Progenitor cell of endocrine pancreas (in vitro differentiated cells): Measurements from ENCODE around the gene DHX30. TPM values are rescaled to one million over a fixed set of nuclear protein-coding genes. Genes with fewer than 3 reads are reported as not detected.
"Not testable (repeated sequence)": the region's sequence is repeated elsewhere in the genome, so short reads cannot be mapped to it uniquely, and the experiment has no call there.

Experiments
- DNase-seq: peaks from one replicate; pipeline ENCODE4 v3.0.0; 2021; ENCODE audit warnings: low spot score; ENCODE audit not compliant: unreplicated experiment
- H3K27ac Mint-ChIP-seq: 2 replicates; pipeline ENCODE4 v1.8.0; 2021; ENCODE audit warnings: mild to moderate bottlenecking, moderate library complexity, mixed read lengths
- H3K27me3 Mint-ChIP-seq: 2 replicates; pipeline ENCODE4 v1.8.0; 2021; ENCODE audit warnings: mixed read lengths
- H3K36me3 Mint-ChIP-seq: 2 replicates; pipeline ENCODE4 v1.8.0; 2022; ENCODE audit warnings: mixed read lengths; ENCODE audit not compliant: insufficient read depth
- H3K4me1 Mint-ChIP-seq: 2 replicates; pipeline ENCODE4 v1.8.0; 2021; ENCODE audit warnings: low read depth, mixed read lengths
- H3K4me3 Mint-ChIP-seq: 2 replicates; pipeline ENCODE4 v1.8.0; 2021; ENCODE audit warnings: low read depth, mild to moderate bottlenecking, moderate library complexity, mixed read lengths
- H3K9me3 Mint-ChIP-seq: 2 replicates; pipeline ENCODE4 v1.8.0; 2021; ENCODE audit warnings: low read depth, mixed read lengths
- CTCF ChIP-seq: fragments of 200-600 bp; sonication (generic); IDR thresholded peaks from one replicate; pipeline ENCODE4 v1.5.0; 2021; ENCODE audit warnings: antibody characterized with exemption, mild to moderate bottlenecking; ENCODE audit not compliant: unreplicated experiment
- total RNA-seq: library from RNA; stranded (reverse); gene quantifications from 2 replicates; pipeline ENCODE4 v1.2.1, GENCODE V29; 2021

The DHX30 gene
- total RNA-seq, 1 donor from 2014 or later: 130 TPM

GRCh38 chr3:47877290-47877689 lies 74.4 kb downstream of the DHX30 start:
- Mint-ChIP-seq H3K4me3 (no peak overlapping the region), H3K4me1 (peaks cover 24% of the 10 kb centered on the region), H3K36me3 (peaks cover 9% of the 10 kb centered on the region), H3K27ac (no peak overlapping the region), H3K9me3 (no peaks in the 10 kb centered on the region), H3K27me3 (no peaks in the 10 kb centered on the region)
- TF ChIP-seq CTCF: no peak
- no peak for DNase-seq

GRCh38 chr3:47877719-47878118 lies 74.8 kb downstream of the DHX30 start:
- Mint-ChIP-seq H3K27me3 (no peaks in the 10 kb centered on the region), H3K27ac (no peak overlapping the region), H3K4me1 (peaks cover 24% of the 10 kb centered on the region), H3K4me3 (no peak overlapping the region), H3K36me3 (peaks cover 9% of the 10 kb centered on the region), H3K9me3 (no peaks in the 10 kb centered on the region)
- DNase-seq: no peak
- TF ChIP-seq CTCF: no peak

- Mint-ChIP-seq H3K4me1 (peaks cover 40% of the 10 kb centered on the region), H3K36me3 (peaks cover 25% of the 10 kb centered on the region), H3K27me3 (no peaks in the 10 kb centered on the region), H3K9me3 (peaks cover 3% of the 10 kb centered on the region), H3K27ac (no peak overlapping the region), H3K4me3 (no peak overlapping the region)
- DNase-seq: no peak
- peak; percentile 40 for TF ChIP-seq CTCF
These were observed 79.4 kb downstream of the DHX30 start for GRCh38 chr3:47882338-47882737.

GRCh38 chr3:47884603-47885002 lies 81.7 kb downstream of the DHX30 start:
- Mint-ChIP-seq H3K4me3 (no peak overlapping the region), H3K27ac (peak overlapping the region; percentile 81), H3K4me1 (peaks cover 37% of the 10 kb centered on the region), H3K36me3 (peaks cover 37% of the 10 kb centered on the region), H3K9me3 (peaks cover 3% of the 10 kb centered on the region), H3K27me3 (no peaks in the 10 kb centered on the region)
- DNase-seq: no peak
- no peak for TF ChIP-seq CTCF

GRCh38 chr3:47885168-47885567 lies 82.2 kb downstream of the DHX30 start:
- Mint-ChIP-seq H3K9me3 (peaks cover 3% of the 10 kb centered on the region), H3K4me1 (peaks cover 42% of the 10 kb centered on the region), H3K4me3 (no peak overlapping the region), H3K27ac (peak overlapping the region; percentile 31), H3K36me3 (peaks cover 37% of the 10 kb centered on the region), H3K27me3 (no peaks in the 10 kb centered on the region)
- no peak for TF ChIP-seq CTCF
- no peak for DNase-seq

GRCh38 chr3:47887991-47888390 lies 85.1 kb downstream of the DHX30 start:
- DNase-seq, H3K9me3 Mint-ChIP-seq, H3K4me3 Mint-ChIP-seq, H3K27ac Mint-ChIP-seq, H3K27me3 Mint-ChIP-seq: not testable (repeated sequence)
- Mint-ChIP-seq H3K4me1 (peaks cover 62% of the 10 kb centered on the region), H3K36me3 (peaks cover 35% of the 10 kb centered on the region)
